Measurements from ENCODE around the gene CFHR1. TPM values are rescaled to one million over a fixed set of nuclear protein-coding genes. Genes with fewer than 3 reads are reported as not detected.
"Not testable (repeated sequence)": the region's sequence is repeated elsewhere in the genome, so short reads cannot be mapped to it uniquely, and the experiment has no call there.

CFHR1 gene
- total RNA-seq, 1 donor from 2014 or later, result not detected

GRCh38 chr1:196779093-196779492 is 40.4 kb upstream of the CFHR1 start:
- CTCF ChIA-PET, result no interaction called here
- POLR2A ChIA-PET, result no interaction called here
- Mint-ChIP-seq H3K36me3 (ENCODE audit: low read depth) (no peaks in the 10 kb centered on the region), H3K27ac (no peak overlapping the region), H3K9me3 (no peaks in the 10 kb centered on the region), H3K4me3 (no peak overlapping the region), H3K4me1 (no peaks in the 10 kb centered on the region), H3K27me3 (no peaks in the 10 kb centered on the region)
- intact Hi-C loops (cut with micrococcal nuclease), result no loop called here
- TF ChIP-seq, protein P1, sequence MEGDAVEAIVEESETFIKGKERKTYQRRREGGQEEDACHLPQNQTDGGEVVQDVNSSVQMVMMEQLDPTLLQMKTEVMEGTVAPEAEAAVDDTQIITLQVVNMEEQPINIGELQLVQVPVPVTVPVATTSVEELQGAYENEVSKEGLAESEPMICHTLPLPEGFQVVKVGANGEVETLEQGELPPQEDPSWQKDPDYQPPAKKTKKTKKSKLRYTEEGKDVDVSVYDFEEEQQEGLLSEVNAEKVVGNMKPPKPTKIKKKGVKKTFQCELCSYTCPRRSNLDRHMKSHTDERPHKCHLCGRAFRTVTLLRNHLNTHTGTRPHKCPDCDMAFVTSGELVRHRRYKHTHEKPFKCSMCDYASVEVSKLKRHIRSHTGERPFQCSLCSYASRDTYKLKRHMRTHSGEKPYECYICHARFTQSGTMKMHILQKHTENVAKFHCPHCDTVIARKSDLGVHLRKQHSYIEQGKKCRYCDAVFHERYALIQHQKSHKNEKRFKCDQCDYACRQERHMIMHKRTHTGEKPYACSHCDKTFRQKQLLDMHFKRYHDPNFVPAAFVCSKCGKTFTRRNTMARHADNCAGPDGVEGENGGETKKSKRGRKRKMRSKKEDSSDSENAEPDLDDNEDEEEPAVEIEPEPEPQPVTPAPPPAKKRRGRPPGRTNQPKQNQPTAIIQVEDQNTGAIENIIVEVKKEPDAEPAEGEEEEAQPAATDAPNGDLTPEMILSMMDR (IDR thresholded peaks at IDR 0.05), result no peak
- no peak for ATAC-seq (ENCODE audit: low read depth)
- DNase-seq, result no peak

DNA sequence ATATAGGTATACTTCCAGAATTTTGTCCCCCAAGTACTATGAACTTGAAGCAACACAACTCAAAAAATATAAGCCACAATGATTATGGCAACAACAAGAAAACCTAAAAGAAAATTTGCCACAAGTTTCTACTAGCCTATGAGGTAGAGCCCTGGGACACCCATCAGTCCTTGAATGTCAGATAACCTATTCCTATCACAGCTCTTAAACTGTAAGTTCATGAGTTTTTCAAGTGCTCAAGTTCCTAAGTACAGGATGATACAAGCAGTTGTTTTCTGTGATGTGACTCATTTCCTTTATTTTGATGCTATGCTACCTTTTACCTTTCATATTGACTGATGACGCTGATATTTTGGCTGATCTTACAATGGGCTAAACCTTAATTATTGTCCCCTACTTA is 28.3 kb upstream of the CFHR1 start:
- H3K36me3 Mint-ChIP-seq (ENCODE audit: low read depth); H3K27me3 Mint-ChIP-seq; DNase-seq; H3K27ac Mint-ChIP-seq; POLR2A ChIA-PET; H3K4me1 Mint-ChIP-seq; H3K4me3 Mint-ChIP-seq; intact Hi-C loops (cut with micrococcal nuclease); H3K9me3 Mint-ChIP-seq; CTCF ChIA-PET; ATAC-seq (ENCODE audit: low read depth): not testable (repeated sequence)

DNA sequence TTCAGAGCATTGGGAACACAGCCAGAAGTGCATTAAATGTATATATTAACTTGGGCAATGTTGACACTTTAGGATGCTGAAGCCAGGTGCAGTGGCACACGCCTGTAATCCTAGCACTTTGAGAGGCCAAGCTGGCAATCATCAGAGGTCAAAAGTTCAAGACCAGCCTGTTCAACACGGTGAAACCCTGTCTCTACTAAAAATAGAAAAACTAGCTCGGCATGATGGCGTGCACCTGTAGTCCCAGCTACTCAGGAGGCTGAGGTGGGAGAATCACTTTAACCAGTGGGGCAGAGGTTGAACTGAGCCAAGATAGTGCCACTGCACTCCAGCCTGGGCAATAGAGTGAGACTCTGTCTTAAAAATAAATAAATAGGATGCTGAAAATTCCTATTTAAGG is 25.4 kb upstream of the CFHR1 start:
- H3K4me3 Mint-ChIP-seq; intact Hi-C loops (cut with micrococcal nuclease); H3K27me3 Mint-ChIP-seq; CTCF ChIA-PET; POLR2A ChIA-PET; ATAC-seq (ENCODE audit: low read depth); H3K36me3 Mint-ChIP-seq (ENCODE audit: low read depth); H3K9me3 Mint-ChIP-seq; H3K4me1 Mint-ChIP-seq; H3K27ac Mint-ChIP-seq; DNase-seq: not testable (repeated sequence)

DNA sequence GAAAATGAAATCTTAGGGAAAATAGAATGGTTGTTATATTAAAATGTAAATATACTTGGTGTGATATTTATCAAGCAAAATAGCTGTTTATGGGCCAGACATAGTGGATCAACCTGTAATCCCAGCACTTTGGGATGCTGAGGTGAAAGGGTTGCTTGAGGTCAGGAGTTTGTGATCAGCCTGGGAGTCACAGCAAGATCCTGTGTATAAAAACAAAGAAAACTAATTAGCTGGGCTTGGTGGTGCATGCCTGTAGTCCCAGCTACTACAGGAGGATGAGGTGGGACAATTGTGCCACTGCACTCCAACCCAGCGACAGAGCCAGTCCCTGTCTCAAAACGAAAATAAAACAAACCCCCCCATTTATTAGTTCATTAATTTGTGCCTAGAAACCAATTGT is 21.6 kb upstream of the CFHR1 start:
- H3K9me3 Mint-ChIP-seq, result peaks cover 3% of the 10 kb centered on the region
- ATAC-seq (ENCODE audit: low read depth) (no peak), DNase-seq (no peak)
- H3K36me3 Mint-ChIP-seq (ENCODE audit: low read depth), result no peaks in the 10 kb centered on the region
- no peak overlapping the region for H3K4me3 Mint-ChIP-seq
- intact Hi-C loops (cut with micrococcal nuclease), result no loop called here
- CTCF ChIA-PET, result no interaction called here
- no peaks in the 10 kb centered on the region for H3K4me1 Mint-ChIP-seq
- H3K27me3 Mint-ChIP-seq, result no peaks in the 10 kb centered on the region
- no peak overlapping the region for H3K27ac Mint-ChIP-seq
- POLR2A ChIA-PET, result no interaction called here
- TF ChIP-seq, protein P1 (IDR thresholded peaks at IDR 0.05), result no peak

GRCh38 chr1:196801920-196802319 is 17.6 kb upstream of the CFHR1 start:
- POLR2A ChIA-PET; H3K4me3 Mint-ChIP-seq; H3K27me3 Mint-ChIP-seq; CTCF ChIA-PET; intact Hi-C loops (cut with micrococcal nuclease); H3K27ac Mint-ChIP-seq; ATAC-seq (ENCODE audit: low read depth); H3K36me3 Mint-ChIP-seq (ENCODE audit: low read depth); H3K4me1 Mint-ChIP-seq; DNase-seq; H3K9me3 Mint-ChIP-seq: not testable (repeated sequence)

DNA sequence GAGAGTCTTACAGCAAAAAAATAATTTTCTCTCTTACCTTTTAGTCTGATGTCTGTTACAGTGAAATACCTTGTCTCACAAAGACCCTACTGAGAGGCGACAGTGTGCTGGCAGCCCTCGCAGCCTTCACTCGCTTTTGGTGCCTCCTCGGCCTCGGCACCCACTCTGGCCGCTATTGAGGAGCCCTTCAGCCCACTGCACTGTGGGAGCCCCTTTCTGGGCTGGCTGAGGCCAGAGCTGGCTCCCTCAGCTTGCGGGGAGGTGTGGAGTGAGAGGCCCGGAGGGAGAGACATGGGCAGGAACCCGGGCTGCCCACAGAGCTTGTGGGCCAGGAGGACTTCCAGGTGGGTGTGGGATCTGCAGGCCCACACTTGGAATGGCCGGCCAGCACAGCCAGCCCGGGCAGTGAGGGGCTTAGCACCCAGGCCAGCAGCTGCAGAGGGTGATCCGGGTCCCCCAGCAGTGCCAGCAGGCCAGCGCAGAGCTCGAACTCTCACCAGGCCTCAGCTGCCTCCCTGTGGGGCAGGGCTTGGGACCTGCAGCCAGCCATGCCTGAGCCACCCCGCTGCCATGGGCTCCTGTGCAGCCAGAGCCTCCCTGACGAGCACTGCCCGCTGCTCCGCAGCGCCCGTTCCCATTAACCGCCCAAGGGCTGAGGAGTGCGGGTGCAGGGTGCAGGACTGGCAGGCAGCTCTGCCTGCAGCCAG is 10.8 kb upstream of the CFHR1 start:
- CTCF ChIA-PET, result no interaction called here
- POLR2A ChIA-PET, result no interaction called here
- ATAC-seq (ENCODE audit: low read depth), result no peak

DNA sequence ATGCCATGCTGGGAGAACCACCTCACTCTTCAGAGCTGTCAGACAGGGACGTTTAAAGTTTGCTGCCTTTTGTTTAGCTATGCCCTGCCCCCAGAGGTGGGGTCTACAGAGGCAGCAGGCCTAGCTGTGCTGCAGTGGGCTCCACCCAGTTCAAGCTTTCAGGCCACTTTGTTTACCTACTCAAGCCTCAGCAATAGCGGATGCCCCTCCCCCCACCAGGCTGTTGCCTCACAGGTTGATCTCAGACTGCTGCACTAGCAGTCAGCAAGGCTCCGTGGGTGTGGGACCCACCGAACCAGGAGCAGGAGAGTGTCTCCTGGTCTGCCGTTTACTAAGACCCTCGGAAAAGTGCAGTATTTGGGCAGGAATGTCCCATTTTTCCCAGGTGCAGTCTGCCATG is 2.1 kb upstream of the CFHR1 start:
- ATAC-seq (ENCODE audit: low read depth); H3K9me3 Mint-ChIP-seq; POLR2A ChIA-PET; H3K4me1 Mint-ChIP-seq; DNase-seq; H3K27me3 Mint-ChIP-seq; CTCF ChIA-PET; H3K36me3 Mint-ChIP-seq (ENCODE audit: low read depth); H3K27ac Mint-ChIP-seq; H3K4me3 Mint-ChIP-seq; intact Hi-C loops (cut with micrococcal nuclease): not testable (repeated sequence)

More for the DNA sequence above, 10.8 kb upstream of the CFHR1 start:
- TF ChIP-seq, protein P1 (IDR thresholded peaks at IDR 0.05), result no peak
- no peak overlapping the region for H3K4me3 Mint-ChIP-seq
- no peaks in the 10 kb centered on the region for H3K4me1 Mint-ChIP-seq
- H3K27me3 Mint-ChIP-seq, result no peaks in the 10 kb centered on the region
- no peaks in the 10 kb centered on the region for H3K36me3 Mint-ChIP-seq (ENCODE audit: low read depth)
- no peak for DNase-seq
- no peak overlapping the region for H3K27ac Mint-ChIP-seq
- intact Hi-C loops (cut with micrococcal nuclease), result no loop called here
- no peaks in the 10 kb centered on the region for H3K9me3 Mint-ChIP-seq

- POLR2A ChIA-PET; H3K9me3 Mint-ChIP-seq; DNase-seq; H3K4me1 Mint-ChIP-seq; H3K27ac Mint-ChIP-seq; CTCF ChIA-PET; H3K4me3 Mint-ChIP-seq; ATAC-seq (ENCODE audit: low read depth); H3K36me3 Mint-ChIP-seq (ENCODE audit: low read depth); H3K27me3 Mint-ChIP-seq: not testable (repeated sequence)
- intact Hi-C loops (cut with micrococcal nuclease), result loop anchor here (10.0 kb wide), 1 partner anchor 87 kb away; no protein-coding TSS in a partner anchor
Measured at GRCh38 chr1:196827860-196828259, 8.3 kb downstream of the CFHR1 start.

GRCh38 chr1:196849613-196850492 is 30.3 kb downstream of the CFHR1 start:
- H3K4me1 Mint-ChIP-seq; ATAC-seq (ENCODE audit: low read depth); H3K9me3 Mint-ChIP-seq; H3K27ac Mint-ChIP-seq; intact Hi-C loops (cut with micrococcal nuclease); POLR2A ChIA-PET; DNase-seq; H3K4me3 Mint-ChIP-seq; CTCF ChIA-PET; H3K27me3 Mint-ChIP-seq; H3K36me3 Mint-ChIP-seq (ENCODE audit: low read depth): not testable (repeated sequence)
